GM18507 (cell line): Measurements from ENCODE around the gene UNC5A.
"Not testable (repeated sequence)": the region's sequence is repeated elsewhere in the genome, so short reads cannot be mapped to it uniquely, and the experiment has no call there.

Experiments
- DNase-seq: peaks from one replicate; pipeline ENCODE4 v3.0.0; 2011; ENCODE audit warnings: low read depth; ENCODE audit not compliant: insufficient read length; ENCODE audit errors: extremely low spot score
- FAIRE-seq: peaks from 2 replicates; lab custom pipeline; 2011; peaks lifted over from hg19 to GRCh38; lab: Jason Lieb, UNC

The UNC5A gene

GRCh38 chr5:176855598-176855997 is 45.2 kb downstream of the UNC5A start:
- no peak for DNase-seq
- FAIRE-seq = no peak

GRCh38 chr5:176856746-176857145 is 46.4 kb downstream of the UNC5A start:
- DNase-seq = no peak
- FAIRE-seq = no peak

- no peak for DNase-seq
- no peak for FAIRE-seq
Observed at GRCh38 chr5:176857216-176857893, 47.0 kb downstream of the UNC5A start.

GRCh38 chr5:176857894-176858273 is 47.5 kb downstream of the UNC5A start:
- no peak for FAIRE-seq
- DNase-seq = no peak

- FAIRE-seq (no peak), DNase-seq (no peak)
Observed at GRCh38 chr5:176859916-176860315, 49.6 kb downstream of the UNC5A start.

GRCh38 chr5:176860381-176860780 is 50.0 kb downstream of the UNC5A start:
- no peak for FAIRE-seq
- no peak for DNase-seq

- DNase-seq (no peak), FAIRE-seq (no peak)
Observed at GRCh38 chr5:176861276-176861675, 50.9 kb downstream of the UNC5A start.

GRCh38 chr5:176862330-176862995 is 52.1 kb downstream of the UNC5A start:
- DNase-seq = no peak
- no peak for FAIRE-seq

- DNase-seq = no peak
- FAIRE-seq = no peak
Observed at GRCh38 chr5:176863041-176863764, 52.8 kb downstream of the UNC5A start.

- no peak for FAIRE-seq
- DNase-seq = no peak
Observed at GRCh38 chr5:176863765-176864098, 53.4 kb downstream of the UNC5A start.

- no peak for DNase-seq
- FAIRE-seq = no peak
Observed at GRCh38 chr5:176864755-176865154, 54.4 kb downstream of the UNC5A start.

GRCh38 chr5:176865964-176866363 is 55.6 kb downstream of the UNC5A start:
- FAIRE-seq = no peak

GRCh38 chr5:176866707-176867310 is 56.5 kb downstream of the UNC5A start:
- FAIRE-seq (no peak), DNase-seq (no peak)

More at GRCh38 chr5:176865964-176866363, 55.6 kb downstream of the UNC5A start:
- no peak for DNase-seq

GRCh38 chr5:176868126-176868525 is 57.8 kb downstream of the UNC5A start:
- DNase-seq = no peak
- no peak for FAIRE-seq

- DNase-seq (no peak), FAIRE-seq (no peak)
Observed at GRCh38 chr5:176868731-176869130, 58.4 kb downstream of the UNC5A start.

- FAIRE-seq (no peak), DNase-seq (no peak)
Observed at GRCh38 chr5:176869501-176870109, 59.2 kb downstream of the UNC5A start.

- no peak for DNase-seq
- FAIRE-seq = no peak
Observed at GRCh38 chr5:176870110-176870591, 59.8 kb downstream of the UNC5A start.

GRCh38 chr5:176870644-176871043 is 60.3 kb downstream of the UNC5A start:
- FAIRE-seq, DNase-seq: not testable (repeated sequence)

- FAIRE-seq, DNase-seq: not testable (repeated sequence)
Observed at GRCh38 chr5:176872586-176872985, 62.2 kb downstream of the UNC5A start.

GRCh38 chr5:176873011-176873410 is 62.7 kb downstream of the UNC5A start:
- FAIRE-seq, DNase-seq: not testable (repeated sequence)
